GM19351 (cell line): ENCODE measurements around the gene POMGNT2.
"Not testable (repeated sequence)": the region's sequence is repeated elsewhere in the genome, so short reads cannot be mapped to it uniquely, and the experiment has no call there.

Experiments used
- ATAC-seq: cut with Tn5 transposase; IDR thresholded peaks from one replicate; pipeline ENCODE4 v1.9.1; 2021; ENCODE audit warnings: mild to moderate bottlenecking, moderate library complexity; ENCODE audit not compliant: unreplicated experiment

POMGNT2 gene

GRCh38 chr3:43048470-43048869, 57.4 kb downstream of the POMGNT2 start:
- ATAC-seq, result no peak

GRCh38 chr3:43046583-43046982, 59.3 kb downstream of the POMGNT2 start:
- no peak for ATAC-seq

- not testable (repeated sequence) for ATAC-seq
Observed at GRCh38 chr3:43045079-43045478, 60.8 kb downstream of the POMGNT2 start.

- ATAC-seq, result no peak
Observed at GRCh38 chr3:43043793-43044192, 62.1 kb downstream of the POMGNT2 start.

- no peak for ATAC-seq
Observed at GRCh38 chr3:43043071-43043766, 62.7 kb downstream of the POMGNT2 start.

GRCh38 chr3:43041517-43041916, 64.4 kb downstream of the POMGNT2 start:
- no peak for ATAC-seq

GRCh38 chr3:43038010-43038409, 67.9 kb downstream of the POMGNT2 start:
- ATAC-seq, result no peak

GRCh38 chr3:43036621-43037423, 69.1 kb downstream of the POMGNT2 start:
- ATAC-seq, result no peak

- ATAC-seq, result no peak
Observed at GRCh38 chr3:43035801-43036365, 70.0 kb downstream of the POMGNT2 start.

GRCh38 chr3:43034911-43035310, 71.0 kb downstream of the POMGNT2 start:
- no peak for ATAC-seq

- ATAC-seq, result no peak
Observed at GRCh38 chr3:43034200-43034599, 71.7 kb downstream of the POMGNT2 start.

- no peak for ATAC-seq
Observed at GRCh38 chr3:43032646-43033628, 72.9 kb downstream of the POMGNT2 start.

- no peak for ATAC-seq
Observed at GRCh38 chr3:43031889-43032545, 73.9 kb downstream of the POMGNT2 start.

- ATAC-seq, result no peak
Observed at GRCh38 chr3:43031485-43031884, 74.4 kb downstream of the POMGNT2 start.

GRCh38 chr3:43030162-43030935, 75.5 kb downstream of the POMGNT2 start:
- no peak for ATAC-seq
